ENCODE data around the gene COL4A2. TPM values are rescaled to one million over a fixed set of nuclear protein-coding genes. Genes with fewer than 3 reads are reported as not detected.

The COL4A2 gene
- total RNA-seq, 6 experiments from 2014 or later: 8.4 to 65.8 (median 42.5) TPM

GRCh38 chr13:110436786-110437370 lies 129.8 kb downstream of the COL4A2 start:
- no peaks in the 10 kb centered on the region for H3K27me3 ChIP-seq
- no peak for ATAC-seq
- H3K27ac ChIP-seq: no peak overlapping the region
- no peak for TF ChIP-seq POLR2A (IDR thresholded peaks at IDR 0.05)
- no peak for TF ChIP-seq CTCF (IDR thresholded peaks at IDR 0.05)
- no peaks in the 10 kb centered on the region for H3K36me3 ChIP-seq
- intact Hi-C loops (cut with DNase I): no loop called here
- H3K4me3 ChIP-seq: no peak overlapping the region
- WGBS (ENCODE audit: insufficient coverage, low coverage, low lambda C conversion rate, missing lambda C conversion rate): 66% methylated on average over 11 of the region's 16 CpGs
- no peaks in the 10 kb centered on the region for H3K4me1 ChIP-seq
- no peak for DNase-seq
- H3K9me3 ChIP-seq: no peaks in the 10 kb centered on the region

- ATAC-seq (no peak), DNase-seq (no peak)
- intact Hi-C loops (cut with DNase I): no loop called here
- no peaks in the 10 kb centered on the region for H3K4me1 ChIP-seq
- no peaks in the 10 kb centered on the region for H3K27me3 ChIP-seq
- TF ChIP-seq POLR2A (IDR thresholded peaks at IDR 0.05) (no peak), CTCF (IDR thresholded peaks at IDR 0.05) (no peak)
- 70% methylated on average over 5 of the region's 19 CpGs for WGBS (ENCODE audit: insufficient coverage, low coverage, low lambda C conversion rate, missing lambda C conversion rate)
- H3K36me3 ChIP-seq: no peaks in the 10 kb centered on the region
- H3K4me3 ChIP-seq: no peak overlapping the region
- no peaks in the 10 kb centered on the region for H3K9me3 ChIP-seq
- H3K27ac ChIP-seq: no peak overlapping the region
Measured at GRCh38 chr13:110438211-110438610, 131.1 kb downstream of the COL4A2 start.

- WGBS (ENCODE audit: insufficient coverage, low coverage, low lambda C conversion rate, missing lambda C conversion rate): 89% methylated on average over 14 of the region's 16 CpGs
- TF ChIP-seq POLR2A (IDR thresholded peaks at IDR 0.05) (no peak), CTCF (IDR thresholded peaks at IDR 0.05) (no peak)
- Histone ChIP-seq H3K4me3 (no peak overlapping the region), H3K36me3 (no peaks in the 10 kb centered on the region), H3K27me3 (no peaks in the 10 kb centered on the region), H3K27ac (no peak overlapping the region), H3K4me1 (no peaks in the 10 kb centered on the region), H3K9me3 (no peaks in the 10 kb centered on the region)
- intact Hi-C loops (cut with DNase I): no loop called here
- ATAC-seq: no peak
- DNase-seq: no peak
Measured at GRCh38 chr13:110438776-110439175, 131.7 kb downstream of the COL4A2 start.

GRCh38 chr13:110440946-110441731 lies 134.1 kb downstream of the COL4A2 start:
- ATAC-seq: no peak

More at GRCh38 chr13:110440946-110441731, 134.1 kb downstream of the COL4A2 start:
- H3K36me3 ChIP-seq: no peaks in the 10 kb centered on the region
- H3K4me3 ChIP-seq: no peak overlapping the region
- TF ChIP-seq CTCF (IDR thresholded peaks at IDR 0.05) (no peak), POLR2A (IDR thresholded peaks at IDR 0.05) (no peak)
- no peak overlapping the region for H3K27ac ChIP-seq
- no peaks in the 10 kb centered on the region for H3K9me3 ChIP-seq
- H3K27me3 ChIP-seq: no peaks in the 10 kb centered on the region
- no peak for DNase-seq
- WGBS (ENCODE audit: insufficient coverage, low coverage, low lambda C conversion rate, missing lambda C conversion rate): 82% methylated on average over 13 of the region's 17 CpGs
- H3K4me1 ChIP-seq: no peaks in the 10 kb centered on the region
- intact Hi-C loops (cut with DNase I): no loop called here

All from right lobe of liver (tissue), 6 donors.